CD14-positive monocyte (primary cell): Measurements from ENCODE around the gene TWIST1. TPM values are rescaled to one million over a fixed set of nuclear protein-coding genes. Genes with fewer than 3 reads are reported as not detected.

Experiments used
- DNase-seq, 3 donors: peaks; one replicate each; pipeline ENCODE4 v3.0.0-alpha.2; 2011 to 2022
- H2AFZ ChIP-seq: 2 replicates; pipeline ENCODE4 v1.6.0; 2012; ENCODE audit warnings: mild to moderate bottlenecking, low read depth, low read length, inconsistent platforms; ENCODE audit not compliant: insufficient read depth, poor library complexity, severe bottlenecking
- H3K27ac ChIP-seq, 2 donors: 1 replicate in 1 of 2; 2 replicates in 1 of 2; pipeline ENCODE4 v1.5.1; 2012 to 2013; ENCODE audit warnings: low read length in 2 of 2, control low read depth in 1 of 2, inconsistent platforms in 1 of 2, low read depth in 1 of 2, mild to moderate bottlenecking in 1 of 2
- H3K27me3 ChIP-seq, 2 donors: one replicate each; pipeline versions ENCODE4 v1.6.0 to v1.6.1; 2011 to 2013; ENCODE audit warnings: low read length in 2 of 2; ENCODE audit not compliant: control insufficient read depth in 2 of 2, insufficient read depth in 2 of 2
- H3K36me3 ChIP-seq, 2 donors: replicated peaks in 1 of 2; 1 replicate in 1 of 2; 2 replicates in 1 of 2; pipeline versions ENCODE4 v1.5.1 to v1.6.1; 2012 to 2013; ENCODE audit warnings: low read length in 2 of 2, control low read depth in 1 of 2, inconsistent platforms in 1 of 2, mild to moderate bottlenecking in 1 of 2; ENCODE audit not compliant: insufficient read depth in 2 of 2, control insufficient read depth in 1 of 2
- H3K4me1 ChIP-seq, 2 donors: 1 replicate in 1 of 2; 2 replicates in 1 of 2; pipeline versions ENCODE4 v1.5.1 to v1.6.1; 2012 to 2013; ENCODE audit warnings: low read length in 2 of 2, control low read depth in 1 of 2, inconsistent platforms in 1 of 2, mild to moderate bottlenecking in 1 of 2, moderate library complexity in 1 of 2; ENCODE audit not compliant: insufficient read depth in 2 of 2, control insufficient read depth in 1 of 2
- H3K4me2 ChIP-seq: replicated peaks from 2 replicates; pipeline ENCODE3; 2012; ENCODE audit warnings: low read length, moderate library complexity, mild to moderate bottlenecking; ENCODE audit not compliant: poor library complexity, severe bottlenecking; ENCODE audit errors: extremely low read depth
- H3K4me3 ChIP-seq, 3 experiments: fragments of 200-600 bp in 1 of 3; sonication (generic) in 1 of 3; replicated peaks in 1 of 3; 1 replicate in 2 of 3; 2 replicates in 1 of 3; pipeline ENCODE4 v1.5.1; 2011 to 2013; ENCODE audit warnings: low read length in 3 of 3, mild to moderate bottlenecking in 3 of 3, control low read depth in 2 of 3, low read depth in 2 of 3, inconsistent platforms in 1 of 3, moderate library complexity in 1 of 3
- H3K79me2 ChIP-seq: 2 replicates; pipeline ENCODE4 v1.6.0; 2012; ENCODE audit warnings: mild to moderate bottlenecking, control low read depth, inconsistent platforms, low read length, moderate library complexity; ENCODE audit not compliant: insufficient read depth
- H3K9ac ChIP-seq: 2 replicates; pipeline ENCODE4 v1.6.0; 2017; ENCODE audit warnings: low read length, mild to moderate bottlenecking; ENCODE audit not compliant: insufficient read depth, poor library complexity, severe bottlenecking
- H3K9me3 ChIP-seq, 2 donors: replicated peaks in 1 of 2; 1 replicate in 1 of 2; 2 replicates in 1 of 2; pipeline versions ENCODE4 v1.5.1 to v1.6.1; 2012 to 2013; ENCODE audit warnings: low read length in 2 of 2, control low read depth in 1 of 2; ENCODE audit not compliant: control insufficient read depth in 1 of 2, insufficient read depth in 1 of 2
- H4K20me1 ChIP-seq: 2 replicates; pipeline ENCODE4 v1.6.0; 2012; ENCODE audit warnings: mild to moderate bottlenecking, low read length, control low read depth, moderate library complexity; ENCODE audit not compliant: insufficient read depth
- H3K27ac Mint-ChIP-seq, 7 donors: one replicate each; pipeline ENCODE4 v1.8.0; 2020; ENCODE audit warnings: mild to moderate bottlenecking in 7 of 7, mixed read lengths in 7 of 7, moderate library complexity in 6 of 7, inconsistent platforms in 2 of 7
- H3K27me3 Mint-ChIP-seq, 3 donors: one replicate each; pipeline ENCODE4 v1.8.0; 2021 to 2022; ENCODE audit warnings: low read depth in 3 of 3, mild to moderate bottlenecking in 3 of 3, mixed read lengths in 3 of 3, moderate library complexity in 3 of 3, inconsistent platforms in 1 of 3
- H3K36me3 Mint-ChIP-seq, 2 donors: one replicate each; pipeline ENCODE4 v1.8.0; 2020; ENCODE audit warnings: mixed read lengths in 2 of 2, inconsistent platforms in 1 of 2, mild to moderate bottlenecking in 1 of 2
- H3K4me1 Mint-ChIP-seq: one replicate; pipeline ENCODE4 v1.8.0; 2020; ENCODE audit warnings: mild to moderate bottlenecking, mixed read lengths
- H3K4me3 Mint-ChIP-seq, 2 donors: one replicate each; pipeline ENCODE4 v1.8.0; 2020; ENCODE audit warnings: mild to moderate bottlenecking in 2 of 2, mixed read lengths in 2 of 2, moderate library complexity in 1 of 2
- H3K9me3 Mint-ChIP-seq, 7 donors: one replicate each; pipeline ENCODE4 v1.8.0; 2020 to 2022; ENCODE audit warnings: mixed read lengths in 7 of 7, mild to moderate bottlenecking in 6 of 7, moderate library complexity in 6 of 7, inconsistent platforms in 2 of 7
- WGBS: methylation state at CpG from one replicate; pipeline ENCODE4 v1.1.5; 2013; ENCODE audit warnings: missing lambda C conversion rate; ENCODE audit not compliant: insufficient coverage; 5-methylcytosine and 5-hydroxymethylcytosine counted together
- intact Hi-C, 2 donors: fragments of 100-400 bp; cut with micrococcal nuclease; formaldehyde crosslinking; loops; one replicate each; pipeline versions ENCODE4 v1.15.0 to v1.15.1; 2023
- polyA plus RNA-seq, 3 donors: library from polyadenylated mRNA; depleted of rRNA in 1 of 3; unstranded in 2 of 3; stranded (reverse) in 1 of 3; fragments of 300-500 nt in 2 of 3; fragments of >200 nt in 1 of 3; fragmentation: Illumina TruSeq in 2 of 3; gene quantifications; 1 replicate in 2 of 3; 2 replicates in 1 of 3; pipeline ENCODE4 v1.2.3, GENCODE V29; 2012 to 2021
- TF ChIP-seq, protein P1 (sequence below): fragments of 200-600 bp; IDR thresholded peaks from one replicate; pipeline ENCODE4 v1.8.0; 2022; ENCODE audit warnings: antibody characterized with exemption, mild to moderate bottlenecking

The TWIST1 gene
- polyA plus RNA-seq, 3 donors = not detected

DNA sequence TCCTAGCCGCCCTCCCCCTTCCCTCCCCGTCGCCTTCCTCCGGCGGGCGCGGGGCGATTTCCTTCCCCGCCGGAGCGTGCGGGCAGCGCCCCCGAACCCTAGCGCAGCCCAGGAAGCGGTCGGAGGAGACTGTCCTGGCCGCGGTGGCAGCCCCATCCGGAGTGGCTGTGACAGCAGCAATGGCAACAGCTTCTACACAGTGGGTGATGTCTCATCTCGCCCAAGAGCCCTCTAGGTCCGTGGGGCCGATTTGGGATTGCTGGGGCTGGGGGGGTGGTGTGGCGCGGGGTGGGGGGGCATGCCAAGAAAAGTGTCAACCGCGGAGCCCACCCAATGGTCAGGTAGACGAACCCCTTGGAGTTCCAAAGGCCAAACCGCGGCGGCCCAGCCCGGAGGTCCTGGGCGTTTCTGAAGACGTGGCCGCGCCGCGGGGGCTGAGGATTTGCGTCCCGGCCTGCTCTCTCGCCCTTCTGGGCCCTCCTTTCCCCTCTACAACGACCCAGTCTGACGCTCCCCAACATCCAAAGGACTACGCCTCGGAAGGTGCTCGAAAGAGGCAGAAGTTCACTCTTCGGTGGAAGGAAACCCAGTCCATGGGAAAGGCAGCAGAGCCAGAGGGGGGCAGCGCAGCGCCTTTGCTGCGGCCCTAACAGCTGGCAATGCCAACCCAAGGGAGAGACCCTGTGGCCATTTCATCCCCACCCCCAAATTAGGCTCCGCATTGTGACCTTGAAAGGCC, 603 bp upstream of the TWIST1 start:
- no peak for DNase-seq

More for the DNA sequence above, 603 bp upstream of the TWIST1 start:
- Histone ChIP-seq H3K4me2 (peak overlapping the region; percentile 63), H3K9ac (no peak overlapping the region), H3K36me3 (no peaks in the 10 kb centered on the region), H3K27ac (no peak overlapping the region), H3K9me3 (peaks cover 3 to 33% of the 10 kb centered on the region in 2 donors), H3K27me3 (peaks cover 86 to 92% of the 10 kb centered on the region in 2 donors), H4K20me1 (no peaks in the 10 kb centered on the region), H3K79me2 (no peaks in the 10 kb centered on the region), H3K4me1 (peaks cover 13 to 27% of the 10 kb centered on the region in 2 donors), H2AFZ (no peak overlapping the region), H3K4me3 (peak overlapping the region in 2 of 3 experiments; percentile 13 to 57)
- TF ChIP-seq, protein P1, sequence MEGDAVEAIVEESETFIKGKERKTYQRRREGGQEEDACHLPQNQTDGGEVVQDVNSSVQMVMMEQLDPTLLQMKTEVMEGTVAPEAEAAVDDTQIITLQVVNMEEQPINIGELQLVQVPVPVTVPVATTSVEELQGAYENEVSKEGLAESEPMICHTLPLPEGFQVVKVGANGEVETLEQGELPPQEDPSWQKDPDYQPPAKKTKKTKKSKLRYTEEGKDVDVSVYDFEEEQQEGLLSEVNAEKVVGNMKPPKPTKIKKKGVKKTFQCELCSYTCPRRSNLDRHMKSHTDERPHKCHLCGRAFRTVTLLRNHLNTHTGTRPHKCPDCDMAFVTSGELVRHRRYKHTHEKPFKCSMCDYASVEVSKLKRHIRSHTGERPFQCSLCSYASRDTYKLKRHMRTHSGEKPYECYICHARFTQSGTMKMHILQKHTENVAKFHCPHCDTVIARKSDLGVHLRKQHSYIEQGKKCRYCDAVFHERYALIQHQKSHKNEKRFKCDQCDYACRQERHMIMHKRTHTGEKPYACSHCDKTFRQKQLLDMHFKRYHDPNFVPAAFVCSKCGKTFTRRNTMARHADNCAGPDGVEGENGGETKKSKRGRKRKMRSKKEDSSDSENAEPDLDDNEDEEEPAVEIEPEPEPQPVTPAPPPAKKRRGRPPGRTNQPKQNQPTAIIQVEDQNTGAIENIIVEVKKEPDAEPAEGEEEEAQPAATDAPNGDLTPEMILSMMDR = no peak
- Mint-ChIP-seq H3K36me3 (peaks cover 2 to 4% of the 10 kb centered on the region in 2 donors), H3K27ac (no peak overlapping the region), H3K4me1 (peaks cover 22% of the 10 kb centered on the region), H3K27me3 (peaks cover 85 to 92% (median 88%) of the 10 kb centered on the region in 3 donors), H3K9me3 (peaks cover 0 to 25% (median 10%) of the 10 kb centered on the region in 7 donors), H3K4me3 (peak overlapping the region; percentile 51 to 82)
- intact Hi-C loops = no loop called here
- 2% methylated on average over 44 of the region's 51 CpGs for WGBS
